GM12878 (cell line): ENCODE measurements around the gene CPVL. TPM values are rescaled to one million over a fixed set of nuclear protein-coding genes. Genes with fewer than 3 reads are reported as not detected.

ENCODE experiments used
- ATAC-seq: fragments of 200-7000 bp; cut with Tn5 transposase; 3 replicates; pipeline ENCODE4 v1.9.1; 2020; ENCODE audit warnings: mild to moderate bottlenecking, moderate library complexity
- BruUV-seq: library from RNA; stranded (reverse); fragments of 400-500 nt; replicated peaks from 2 replicates; lab custom pipeline; 2021; lab: Mats Ljungman, UMichigan
- CTCF ChIA-PET: fragments of 300-600 bp; sonication (Branson Sonifier 250); formaldehyde crosslinking; extraction: SDS; loops from one replicate; lab custom pipeline; 2021; ENCODE audit warnings: inconsistent platforms; lab: Yijun Ruan, JAX
- POLR2A ChIA-PET: fragments of 350-600 bp; formaldehyde crosslinking; extraction: SDS; loops from one replicate; lab custom pipeline; 2021; ENCODE audit warnings: inconsistent platforms; lab: Charles Lee
- RAD21 ChIA-PET: fragments of 300-600 bp; sonication (Branson Sonifier 250); formaldehyde crosslinking; loops from one replicate; lab custom pipeline; 2023; ENCODE audit warnings: antibody characterized with exemption; ENCODE audit not compliant: unreplicated experiment; lab: Charles Lee
- SMC1A ChIA-PET: fragments of 300-600 bp; sonication (Branson Sonifier 250); formaldehyde crosslinking; loops from one replicate; lab custom pipeline; 2023; ENCODE audit not compliant: unreplicated experiment, uncharacterized antibody; lab: Charles Lee
- DNase-seq: peaks from one replicate; pipeline ENCODE4 v3.0.0-alpha.2; 2011; ENCODE audit warnings: low read depth, low spot score
- FAIRE-seq: peaks from 3 replicates; lab custom pipeline; 2011; peaks lifted over from hg19 to GRCh38; lab: Jason Lieb, UNC
- H2AFZ ChIP-seq: 2 replicates; pipeline ENCODE4 v1.6.0; 2011; ENCODE audit warnings: low read depth, low read length, control low read depth; ENCODE audit not compliant: control insufficient read depth
- H3K27ac ChIP-seq: 2 replicates; pipeline ENCODE4 v1.5.1; 2011; ENCODE audit warnings: control low read depth; ENCODE audit not compliant: control insufficient read depth, insufficient read depth
- H3K27me3 ChIP-seq, 2 experiments: replicated peaks in 1 of 2; 2 replicates each; pipeline versions ENCODE4 v1.6.0 to v1.6.1; 2011; ENCODE audit warnings: low read length in 1 of 2; ENCODE audit not compliant: control insufficient read depth in 2 of 2, insufficient read depth in 2 of 2
- H3K36me3 ChIP-seq, 2 experiments: 2 replicates each; pipeline ENCODE4 v1.5.1; 2011; ENCODE audit warnings: low read length in 1 of 2; ENCODE audit not compliant: control insufficient read depth in 2 of 2, insufficient read depth in 2 of 2
- H3K4me1 ChIP-seq: 2 replicates; pipeline ENCODE4 v1.6.1; 2011; ENCODE audit warnings: mild to moderate bottlenecking, low read length, moderate library complexity, mixed read lengths; ENCODE audit not compliant: control insufficient read depth, insufficient read depth
- H3K4me2 ChIP-seq: 2 replicates; pipeline ENCODE4 v1.6.0; 2011; ENCODE audit warnings: control low read depth; ENCODE audit not compliant: control insufficient read depth, insufficient read depth
- H3K4me3 ChIP-seq: fragments of 200-600 bp; sonication (generic); 2 replicates; pipeline ENCODE4 v1.5.1; 2016
- H3K79me2 ChIP-seq: 2 replicates; pipeline ENCODE4 v1.6.0; 2011; ENCODE audit warnings: low read length; ENCODE audit not compliant: control insufficient read depth, insufficient read depth
- H3K9ac ChIP-seq: 2 replicates; pipeline ENCODE4 v1.8.0; 2011; ENCODE audit warnings: low read length, control low read depth, mixed read lengths; ENCODE audit not compliant: control insufficient read depth, insufficient read depth
- H3K9me3 ChIP-seq: replicated peaks from 3 replicates; pipeline ENCODE4 v1.5.1; 2011; ENCODE audit warnings: mild to moderate bottlenecking, low read length; ENCODE audit not compliant: control insufficient read depth, insufficient read depth
- H4K20me1 ChIP-seq: 2 replicates; pipeline ENCODE4 v1.6.0; 2011; ENCODE audit not compliant: control insufficient read depth, insufficient read depth
- BACH1 ChIP-seq: fragments of 450-650 bp; IDR thresholded peaks from 2 replicates; pipeline ENCODE4 v1.6.1; 2017; ENCODE audit warnings: mild to moderate bottlenecking, borderline replicate concordance
- CEBPB ChIP-seq, 2 experiments: fragments of 150-350 bp in 1 of 2; IDR thresholded peaks; 2 replicates each; pipeline ENCODE4 v1.6.1; 2012 to 2014; ENCODE audit warnings: low read depth in 2 of 2, low read length in 2 of 2, borderline replicate concordance in 1 of 2, inconsistent platforms in 1 of 2
- CHD2 ChIP-seq: IDR thresholded peaks from 2 replicates; pipeline ENCODE4 v1.6.1; 2011; ENCODE audit warnings: low read depth, low read length, improper control_type of control experiment, borderline replicate concordance
- E2F8 ChIP-seq: fragments of 450-650 bp; IDR thresholded peaks from 2 replicates; pipeline ENCODE4 v1.6.1; 2018; ENCODE audit warnings: mild to moderate bottlenecking, low read depth, moderate library complexity; ENCODE audit not compliant: partially characterized antibody
- IKZF1 ChIP-seq: fragments of 450-650 bp; conservative IDR thresholded peaks from 2 replicates; pipeline ENCODE4 v1.6.1; 2017; ENCODE audit warnings: antibody characterized with exemption, mild to moderate bottlenecking
- IRF4 ChIP-seq: IDR thresholded peaks from 2 replicates; pipeline ENCODE4 v1.6.1; 2011; ENCODE audit warnings: low read depth, low read length
- NFYA ChIP-seq: IDR thresholded peaks from 2 replicates; pipeline ENCODE4 v1.6.1; 2011; ENCODE audit warnings: low read depth, mild to moderate bottlenecking, low read length, improper control_type of control experiment, borderline replicate concordance
- SUPT20H ChIP-seq: IDR thresholded peaks from 2 replicates; pipeline ENCODE4 v1.6.1; 2011; ENCODE audit warnings: low read depth, mild to moderate bottlenecking, low read length, moderate library complexity, borderline replicate concordance; ENCODE audit not compliant: control insufficient read depth
- TCF7 ChIP-seq: IDR thresholded peaks from 2 replicates; pipeline ENCODE4 v1.6.1; 2014; ENCODE audit warnings: antibody characterized with exemption, borderline replicate concordance
- WRNIP1 ChIP-seq: IDR thresholded peaks from 2 replicates; pipeline ENCODE4 v1.6.1; 2011; ENCODE audit warnings: low read depth, low read length, improper control_type of control experiment, borderline replicate concordance
- ZNF24 ChIP-seq: fragments of 450-650 bp; IDR thresholded peaks from 2 replicates; pipeline ENCODE4 v1.6.1; 2017; ENCODE audit warnings: antibody characterized with exemption, mild to moderate bottlenecking
- ZNF384 ChIP-seq: IDR thresholded peaks from 2 replicates; pipeline ENCODE4 v1.6.1; 2012; ENCODE audit warnings: low read depth, mild to moderate bottlenecking, low read length, improper control_type of control experiment, borderline replicate concordance
- ZNF622 ChIP-seq: fragments of 450-650 bp; IDR thresholded peaks from 2 replicates; pipeline ENCODE4 v1.6.1; 2017; ENCODE audit warnings: mild to moderate bottlenecking, inconsistent platforms
- WGBS: methylation state at CpG from one replicate; pipeline ENCODE4 v1.1.6; 2016; ENCODE audit warnings: low lambda C conversion rate; ENCODE audit not compliant: insufficient replicate concordance, insufficient coverage; ENCODE audit errors: missing lambda C conversion rate; 5-methylcytosine and 5-hydroxymethylcytosine counted together
- in situ Hi-C: fragments of 300-500 bp; cut with MboI; formaldehyde crosslinking; loops from 9 replicates; pipeline ENCODE4 v1.14.3; 2018; ENCODE audit warnings: mixed read lengths
- intact Hi-C: fragments of 100-400 bp; cut with micrococcal nuclease; formaldehyde crosslinking; loops from one replicate; pipeline ENCODE4 v1.14.2; 2022; ENCODE audit not compliant: unreplicated experiment
- polyA plus RNA-seq, 11 experiments: library from polyadenylated mRNA; depleted of rRNA in 4 of 11; unstranded in 6 of 11; stranded (reverse) in 5 of 11; fragments of >200 nt; fragmentation: Nextera tagmentation in 4 of 11; fragmentation: Illumina TruSeq in 1 of 11; extraction: Ambion mirVana in 4 of 11; extraction: Trizol in 1 of 11; gene quantifications; 1 replicate in 1 of 11; 2 replicates in 10 of 11; pipeline versions ENCODE4 v1.2.1 to v1.2.3, GENCODE V29; 2011 to 2016; ENCODE audit warnings: inconsistent platforms in 2 of 11, missing spikeins in 2 of 11, low read depth in 1 of 11
- total RNA-seq, 4 experiments: library from RNA; depleted of rRNA in 3 of 4; stranded (reverse); fragments of >200 nt in 3 of 4; fragmentation: Illumina TruSeq in 1 of 4; extraction: Trizol in 1 of 4; gene quantifications; 2 replicates each; pipeline versions ENCODE4 v1.2.1 to v1.2.3, GENCODE V29; 2013 to 2021
- TF ChIP-seq, protein P1 (sequence below): fragments of 450-650 bp; IDR thresholded peaks from 2 replicates; pipeline ENCODE4 v1.6.1; 2017; ENCODE audit warnings: mild to moderate bottlenecking

Gene CPVL
- total and polyA plus RNA-seq, 10 of the 15 experiments (the other 5 are each of a cell fraction or from before 2014, with no cell fraction given) = 0.59 TPM; not detected in 9

DNA sequence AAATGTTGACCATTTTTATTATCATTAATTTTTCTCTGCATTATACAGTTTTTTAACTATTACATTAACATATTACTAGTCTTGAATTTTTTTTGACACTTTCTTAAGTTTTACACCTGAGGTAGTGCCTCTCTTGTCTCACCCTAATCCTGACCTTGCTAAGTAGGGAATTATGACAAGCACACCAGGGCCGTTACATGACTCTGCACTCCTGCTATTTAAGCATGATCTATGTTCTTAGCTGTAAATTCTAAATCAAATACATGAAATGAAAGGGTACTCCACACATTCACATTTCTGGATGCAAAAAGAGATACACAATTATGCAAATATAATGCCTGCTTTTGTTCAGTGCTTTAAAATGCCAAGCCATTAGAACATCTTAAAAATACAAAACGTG is 23.6 kb downstream of the CPVL start:
- Histone ChIP-seq H3K4me3 (no peak overlapping the region), H4K20me1 (no peaks in the 10 kb centered on the region), H2AFZ (no peak overlapping the region), H3K36me3 (no peaks in the 10 kb centered on the region), H3K4me2 (no peak overlapping the region), H3K4me1 (no peaks in the 10 kb centered on the region)
- SMC1A ChIA-PET = interaction anchor here (1.3 kb wide), 1 partner anchor 21 kb away, joined by 3 read pairs; no protein-coding TSS in a partner anchor
- intact Hi-C loops = no loop called here
- no peak for FAIRE-seq
- in situ Hi-C loops = no loop called here
- TF ChIP-seq, protein P1, sequence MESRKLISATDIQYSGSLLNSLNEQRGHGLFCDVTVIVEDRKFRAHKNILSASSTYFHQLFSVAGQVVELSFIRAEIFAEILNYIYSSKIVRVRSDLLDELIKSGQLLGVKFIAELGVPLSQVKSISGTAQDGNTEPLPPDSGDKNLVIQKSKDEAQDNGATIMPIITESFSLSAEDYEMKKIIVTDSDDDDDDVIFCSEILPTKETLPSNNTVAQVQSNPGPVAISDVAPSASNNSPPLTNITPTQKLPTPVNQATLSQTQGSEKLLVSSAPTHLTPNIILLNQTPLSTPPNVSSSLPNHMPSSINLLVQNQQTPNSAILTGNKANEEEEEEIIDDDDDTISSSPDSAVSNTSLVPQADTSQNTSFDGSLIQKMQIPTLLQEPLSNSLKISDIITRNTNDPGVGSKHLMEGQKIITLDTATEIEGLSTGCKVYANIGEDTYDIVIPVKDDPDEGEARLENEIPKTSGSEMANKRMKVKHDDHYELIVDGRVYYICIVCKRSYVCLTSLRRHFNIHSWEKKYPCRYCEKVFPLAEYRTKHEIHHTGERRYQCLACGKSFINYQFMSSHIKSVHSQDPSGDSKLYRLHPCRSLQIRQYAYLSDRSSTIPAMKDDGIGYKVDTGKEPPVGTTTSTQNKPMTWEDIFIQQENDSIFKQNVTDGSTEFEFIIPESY = no peak
- TF ChIP-seq ZNF384 = no peak
- TF ChIP-seq CHD2 = no peak
- TF ChIP-seq TCF7 = no peak
- no peak for TF ChIP-seq WRNIP1
- TF ChIP-seq NFYA = no peak
- TF ChIP-seq IKZF1 = no peak
- TF ChIP-seq BACH1 = no peak
- no peak for TF ChIP-seq E2F8
- TF ChIP-seq SUPT20H = no peak
- TF ChIP-seq IRF4 = no peak
- no peak for TF ChIP-seq CEBPB (IDR thresholded peaks at IDR 0.05; ENCODE audit: borderline replicate concordance in 1 of 2, low read depth in 2 of 2, low read length in 2 of 2)
- no peak for TF ChIP-seq ZNF24
- no peak for TF ChIP-seq ZNF622
- TF ChIP-seq, all 136 proteins: peak for 0
- 0% methylated on average over 2 of the region's 2 CpGs for WGBS
- BruUV-seq = no TSS peak
- no peak for ATAC-seq
- no peak overlapping the region for H3K9ac ChIP-seq
- H3K27ac ChIP-seq = no peak overlapping the region
- ChIA-PET RAD21 (no interaction called here), POLR2A (no interaction called here), CTCF (interaction anchor here (0.8 to 1.7 kb wide), 3 partner anchors 9 to 201 kb away, joined by 3 to 4 read pairs (median 3); no protein-coding TSS in a partner anchor)
- H3K9me3 ChIP-seq = no peaks in the 10 kb centered on the region
- H3K79me2 ChIP-seq = no peaks in the 10 kb centered on the region
- H3K27me3 ChIP-seq = no peaks in the 10 kb centered on the region; a peak in 1 of 4 replicates
- no peak for DNase-seq
